OCI-LY7 (cell line): ENCODE measurements around the gene CYFIP1. TPM values are rescaled to one million over a fixed set of nuclear protein-coding genes. Genes with fewer than 3 reads are reported as not detected.

ENCODE experiments used
- BruUV-seq: library from RNA; stranded (reverse); fragments of 400-500 nt; replicated peaks from 2 replicates; lab custom pipeline; 2021; lab: Mats Ljungman, UMichigan
- CTCF ChIA-PET: fragments of 300-600 bp; sonication (Branson Sonifier 250); formaldehyde crosslinking; loops from one replicate; lab custom pipeline; 2022; ENCODE audit warnings: antibody characterized with exemption; ENCODE audit not compliant: unreplicated experiment; lab: Charles Lee
- POLR2A ChIA-PET: fragments of 300-600 bp; sonication (Branson Sonifier 250); formaldehyde crosslinking; loops from one replicate; lab custom pipeline; 2022; ENCODE audit warnings: antibody characterized with exemption; lab: Charles Lee
- DNase-seq: peaks from one replicate; pipeline ENCODE4 v3.0.0-alpha.2; 2015; ENCODE audit warnings: low spot score
- H2AFZ ChIP-seq: fragments of 200-600 bp; sonication (generic), shearing (Covaris generic); 2 replicates; pipeline ENCODE4 v1.6.1; 2014; ENCODE audit warnings: mild to moderate bottlenecking, antibody characterized with exemption, low read length, moderate library complexity
- H3K27ac ChIP-seq: fragments of 200-600 bp; sonication (generic); 2 replicates; pipeline ENCODE4 v1.5.1; 2014; ENCODE audit warnings: mixed run types, low read depth, mild to moderate bottlenecking, moderate library complexity, low read length, inconsistent platforms; ENCODE audit not compliant: poor library complexity, severe bottlenecking
- H3K36me3 ChIP-seq: fragments of 200-600 bp; sonication (generic); 2 replicates; pipeline ENCODE4 v1.6.1; 2014; ENCODE audit warnings: mild to moderate bottlenecking, antibody characterized with exemption, low read length, moderate library complexity, mixed read lengths; ENCODE audit not compliant: insufficient read depth
- H3K4me1 ChIP-seq: fragments of 200-600 bp; sonication (generic); 2 replicates; pipeline ENCODE4 v1.5.1; 2014; ENCODE audit warnings: mild to moderate bottlenecking, low read length; ENCODE audit not compliant: insufficient read depth, poor library complexity, severe bottlenecking
- H3K4me2 ChIP-seq: fragments of 200-600 bp; sonication (generic); 2 replicates; pipeline ENCODE4 v1.6.1; 2014; ENCODE audit warnings: mild to moderate bottlenecking, low read length
- H3K4me3 ChIP-seq: fragments of 200-600 bp; sonication (generic); 2 replicates; pipeline ENCODE4 v1.5.1; 2014; ENCODE audit warnings: mild to moderate bottlenecking, low read depth, low read length; ENCODE audit not compliant: poor library complexity, severe bottlenecking
- H3K79me2 ChIP-seq: fragments of 200-600 bp; sonication (generic); 2 replicates; pipeline ENCODE4 v1.6.1; 2016; ENCODE audit warnings: low read depth, mild to moderate bottlenecking, low read length, moderate library complexity, mixed read lengths; ENCODE audit not compliant: insufficient read depth
- H3K9me2 ChIP-seq: fragments of 200-600 bp; sonication (generic); 2 replicates; pipeline ENCODE4 v1.6.1; 2016; ENCODE audit warnings: mild to moderate bottlenecking, low read length, mixed read lengths; ENCODE audit not compliant: insufficient read depth
- H3K9me3 ChIP-seq: fragments of 200-600 bp; sonication (generic); 2 replicates; pipeline ENCODE4 v1.6.1; 2014; ENCODE audit warnings: mild to moderate bottlenecking, mixed run types, low read length, mixed read lengths
- H4K20me1 ChIP-seq: fragments of 200-600 bp; sonication (generic); 2 replicates; pipeline ENCODE4 v1.6.1; 2014; ENCODE audit warnings: mild to moderate bottlenecking, antibody characterized with exemption, low read length, moderate library complexity, mixed read lengths; ENCODE audit not compliant: insufficient read depth
- EZH2phosphoT487 ChIP-seq: fragments of 200-600 bp; sonication (generic); IDR thresholded peaks from 2 replicates; pipeline ENCODE4 v1.6.1; 2018; ENCODE audit warnings: low read depth, borderline replicate concordance, mild to moderate bottlenecking, mixed run types, antibody characterized with exemption, low read length, moderate library complexity, mixed read lengths
- intact Hi-C: fragments of 100-400 bp; cut with micrococcal nuclease; formaldehyde crosslinking; loops from one replicate; pipeline ENCODE4 v1.10.0; 2022; ENCODE audit not compliant: unreplicated experiment
- total RNA-seq, 2 experiments: library from RNA; depleted of rRNA in 1 of 2; stranded (reverse); fragments of >200 nt in 1 of 2; shearing (Covaris generic) in 1 of 2; gene quantifications; 2 replicates each; pipeline ENCODE4 v1.2.3, GENCODE V29; 2014 to 2022
- TF ChIP-seq, protein P1 (sequence below): fragments of 200-600 bp; sonication (generic); conservative IDR thresholded peaks from 2 replicates; pipeline ENCODE4 v1.5.1; 2014; ENCODE audit warnings: mild to moderate bottlenecking, antibody characterized with exemption, low read length, moderate library complexity, mixed read lengths

Gene CYFIP1
- total RNA-seq, 2 experiments from 2014 or later = 0.98 to 1.3 TPM

GRCh38 chr15:22893881-22894280, 86.3 kb downstream of the CYFIP1 start:
- BruUV-seq = no TSS peak
- Histone ChIP-seq H3K4me1 (no peaks in the 10 kb centered on the region), H3K9me3 (no peaks in the 10 kb centered on the region), H3K27ac (no peak overlapping the region), H4K20me1 (no peaks in the 10 kb centered on the region), H2AFZ (no peak overlapping the region), H3K4me2 (no peak overlapping the region), H3K4me3 (no peak overlapping the region), H3K79me2 (no peaks in the 10 kb centered on the region), H3K9me2 (no peaks in the 10 kb centered on the region), H3K36me3 (no peaks in the 10 kb centered on the region)
- ChIA-PET POLR2A (no interaction called here), CTCF (no interaction called here)
- TF ChIP-seq EZH2phosphoT487 = no peak
- TF ChIP-seq, protein P1, sequence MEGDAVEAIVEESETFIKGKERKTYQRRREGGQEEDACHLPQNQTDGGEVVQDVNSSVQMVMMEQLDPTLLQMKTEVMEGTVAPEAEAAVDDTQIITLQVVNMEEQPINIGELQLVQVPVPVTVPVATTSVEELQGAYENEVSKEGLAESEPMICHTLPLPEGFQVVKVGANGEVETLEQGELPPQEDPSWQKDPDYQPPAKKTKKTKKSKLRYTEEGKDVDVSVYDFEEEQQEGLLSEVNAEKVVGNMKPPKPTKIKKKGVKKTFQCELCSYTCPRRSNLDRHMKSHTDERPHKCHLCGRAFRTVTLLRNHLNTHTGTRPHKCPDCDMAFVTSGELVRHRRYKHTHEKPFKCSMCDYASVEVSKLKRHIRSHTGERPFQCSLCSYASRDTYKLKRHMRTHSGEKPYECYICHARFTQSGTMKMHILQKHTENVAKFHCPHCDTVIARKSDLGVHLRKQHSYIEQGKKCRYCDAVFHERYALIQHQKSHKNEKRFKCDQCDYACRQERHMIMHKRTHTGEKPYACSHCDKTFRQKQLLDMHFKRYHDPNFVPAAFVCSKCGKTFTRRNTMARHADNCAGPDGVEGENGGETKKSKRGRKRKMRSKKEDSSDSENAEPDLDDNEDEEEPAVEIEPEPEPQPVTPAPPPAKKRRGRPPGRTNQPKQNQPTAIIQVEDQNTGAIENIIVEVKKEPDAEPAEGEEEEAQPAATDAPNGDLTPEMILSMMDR = no peak
- DNase-seq = no peak
- intact Hi-C loops = no loop called here

DNA sequence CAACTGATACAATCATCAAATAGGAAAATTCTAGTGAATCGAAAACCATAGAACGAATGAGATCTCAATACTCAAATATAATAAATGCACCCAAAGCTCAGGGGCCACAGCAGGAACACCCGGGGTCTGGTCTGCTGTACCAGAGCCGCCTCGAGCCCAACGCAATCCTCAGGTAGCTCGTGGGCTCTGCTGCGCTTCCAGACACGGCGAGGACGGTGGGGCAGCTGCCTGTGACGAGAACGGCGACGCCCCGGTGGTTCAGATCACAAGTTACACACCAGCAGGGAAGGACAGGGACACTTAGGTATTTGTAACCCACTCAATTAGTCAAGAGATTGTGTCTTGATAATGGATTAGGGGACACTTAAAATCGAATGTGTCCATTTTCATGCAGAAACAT, 87.1 kb downstream of the CYFIP1 start:
- no peak for TF ChIP-seq EZH2phosphoT487
- TF ChIP-seq, protein P1 = no peak
- no peaks in the 10 kb centered on the region for H3K4me1 ChIP-seq
- no peak overlapping the region for H3K4me3 ChIP-seq
- DNase-seq = no peak
- H3K27ac ChIP-seq = no peak overlapping the region
- intact Hi-C loops = no loop called here
- no TSS peak for BruUV-seq
- no peaks in the 10 kb centered on the region for H4K20me1 ChIP-seq
- no peaks in the 10 kb centered on the region for H3K36me3 ChIP-seq
- ChIA-PET POLR2A (no interaction called here), CTCF (interaction anchor here (1.3 kb wide), 1 partner anchor 9 kb away, joined by 3 read pairs; no protein-coding TSS in a partner anchor)
- no peaks in the 10 kb centered on the region for H3K9me3 ChIP-seq
- no peaks in the 10 kb centered on the region for H3K79me2 ChIP-seq
- no peak overlapping the region for H2AFZ ChIP-seq
- no peaks in the 10 kb centered on the region for H3K9me2 ChIP-seq
- H3K4me2 ChIP-seq = no peak overlapping the region

- Histone ChIP-seq H3K4me2 (no peak overlapping the region), H3K9me3 (no peaks in the 10 kb centered on the region), H3K4me1 (no peaks in the 10 kb centered on the region), H2AFZ (no peak overlapping the region), H3K9me2 (no peaks in the 10 kb centered on the region), H3K36me3 (no peaks in the 10 kb centered on the region), H3K79me2 (no peaks in the 10 kb centered on the region), H3K27ac (no peak overlapping the region), H3K4me3 (no peak overlapping the region), H4K20me1 (no peaks in the 10 kb centered on the region)
- ChIA-PET CTCF (interaction anchor here (1.3 kb wide), 1 partner anchor 8 kb away, joined by 3 read pairs; no protein-coding TSS in a partner anchor), POLR2A (interaction anchor here (0.5 kb wide), 1 partner anchor 569 kb away, joined by 3 read pairs; no protein-coding TSS in a partner anchor)
- BruUV-seq = no TSS peak
- intact Hi-C loops = no loop called here
- TF ChIP-seq EZH2phosphoT487 = no peak
- TF ChIP-seq, protein P1 = no peak
- DNase-seq = no peak
These were observed 87.8 kb downstream of the CYFIP1 start for GRCh38 chr15:22892333-22892732.
